Caco-2 (cell line): ENCODE results near the gene TCERG1. TPM values are rescaled to one million over a fixed set of nuclear protein-coding genes. Genes with fewer than 3 reads are reported as not detected.
A peak's percentile ranks its signal among the peaks of the same experiment; 100 is the strongest.

Source experiments
- BruUV-seq: library from RNA; stranded (reverse); fragments of 400-500 nt; replicated peaks from 2 replicates; lab custom pipeline; 2021; lab: Mats Ljungman, UMichigan
- CTCF ChIA-PET: fragments of 300-600 bp; sonication (Branson Sonifier 250); formaldehyde crosslinking; loops from one replicate; lab custom pipeline; 2022; ENCODE audit warnings: antibody characterized with exemption; lab: Charles Lee
- POLR2A ChIA-PET: fragments of 300-600 bp; sonication (Branson Sonifier 250); formaldehyde crosslinking; loops from one replicate; lab custom pipeline; 2022; ENCODE audit warnings: antibody characterized with exemption; lab: Charles Lee
- DNase-seq, 2 experiments: peaks; one replicate each; pipeline versions ENCODE4 v3.0.0 to v3.0.0-alpha.2; 2020 to 2022
- H3K27me3 ChIP-seq: replicated peaks from 2 replicates; pipeline ENCODE4 v1.6.0; 2011; ENCODE audit warnings: low read length; ENCODE audit not compliant: control insufficient read depth, insufficient read depth
- H3K36me3 ChIP-seq: 2 replicates; pipeline ENCODE4 v1.5.1; 2011; ENCODE audit warnings: low read length; ENCODE audit not compliant: control insufficient read depth, insufficient read depth
- H3K4me1 ChIP-seq: fragments of 250-450 bp; sonication (Bioruptor Pico); 2 replicates; pipeline ENCODE4 v1.5.1; 2020; ENCODE audit warnings: mild to moderate bottlenecking
- H3K4me3 ChIP-seq: 2 replicates; pipeline ENCODE4 v1.5.1; 2011; ENCODE audit warnings: low read depth, mild to moderate bottlenecking, control low read depth, low read length
- H3K9me3 ChIP-seq: fragments of 250-450 bp; sonication (Bioruptor Pico); 2 replicates; pipeline ENCODE4 v1.5.1; 2020; ENCODE audit warnings: mild to moderate bottlenecking, moderate library complexity
- H3K27ac Mint-ChIP-seq: one replicate; pipeline ENCODE4 v1.8.0; 2022; ENCODE audit warnings: mixed read lengths; ENCODE audit not compliant: unreplicated experiment
- H3K27me3 Mint-ChIP-seq: one replicate; pipeline ENCODE4 v1.8.0; 2022; ENCODE audit warnings: mixed read lengths; ENCODE audit not compliant: insufficient read depth, unreplicated experiment
- H3K36me3 Mint-ChIP-seq: one replicate; pipeline ENCODE4 v1.8.0; 2022; ENCODE audit warnings: mild to moderate bottlenecking, mixed read lengths; ENCODE audit not compliant: insufficient read depth, unreplicated experiment
- H3K4me1 Mint-ChIP-seq: one replicate; pipeline ENCODE4 v1.8.0; 2022; ENCODE audit warnings: low read depth, mixed read lengths; ENCODE audit not compliant: unreplicated experiment
- H3K4me3 Mint-ChIP-seq: one replicate; pipeline ENCODE4 v1.8.0; 2022; ENCODE audit warnings: mild to moderate bottlenecking, moderate library complexity, mixed read lengths; ENCODE audit not compliant: unreplicated experiment
- H3K9me3 Mint-ChIP-seq: one replicate; pipeline ENCODE4 v1.8.0; 2022; ENCODE audit warnings: mixed read lengths; ENCODE audit not compliant: unreplicated experiment
- intact Hi-C: fragments of 100-400 bp; cut with micrococcal nuclease; formaldehyde crosslinking; loops from one replicate; pipeline ENCODE4 v1.10.0; 2022; ENCODE audit not compliant: unreplicated experiment
- total RNA-seq: library from RNA; stranded (reverse); gene quantifications from 2 replicates; pipeline ENCODE4 v1.2.3, GENCODE V29; 2022
- TF ChIP-seq, protein P1 (sequence below), 2 experiments: fragments of 200-600 bp in 1 of 2; IDR thresholded peaks; 1 replicate in 1 of 2; 2 replicates in 1 of 2; pipeline versions ENCODE4 v1.5.1 to v1.8.0; 2011 to 2022; ENCODE audit warnings: antibody characterized with exemption in 1 of 2, control low read depth in 1 of 2, inconsistent platforms in 1 of 2, low read depth in 1 of 2, low read length in 1 of 2, mild to moderate bottlenecking in 1 of 2, moderate library complexity in 1 of 2; ENCODE audit not compliant: insufficient read depth in 1 of 2, severe bottlenecking in 1 of 2, unreplicated experiment in 1 of 2

The TCERG1 gene
- total RNA-seq, 1 experiment from 2014 or later, result 97.1 TPM

DNA sequence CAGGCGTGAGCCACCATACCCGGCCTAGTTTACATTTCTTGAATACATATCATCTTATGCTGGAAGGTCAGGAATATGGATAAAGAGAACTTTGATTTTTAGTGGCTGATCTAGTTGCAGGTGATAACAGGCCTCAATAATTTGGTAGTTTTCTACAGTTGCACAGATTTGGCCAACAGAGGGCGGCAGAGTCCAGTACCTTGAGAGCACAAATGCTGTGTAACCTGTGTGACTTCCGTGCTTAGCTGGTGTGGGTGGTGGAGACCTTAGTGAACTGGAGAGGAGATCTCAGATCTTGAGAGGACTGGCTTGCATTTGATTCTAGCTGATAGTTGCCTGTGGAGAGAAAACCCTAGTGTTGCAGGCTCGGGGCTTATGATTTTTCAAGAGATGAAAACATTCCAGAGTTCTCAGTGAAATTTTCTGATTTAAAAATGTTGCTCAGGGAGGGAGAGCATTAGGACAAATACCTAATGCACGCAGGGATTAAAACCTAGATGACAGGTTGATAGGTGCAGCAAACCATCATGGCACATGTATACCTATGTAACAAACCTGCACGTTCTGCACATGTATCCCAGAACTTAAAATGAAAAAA is 86.2 kb downstream of the TCERG1 start:
- Mint-ChIP-seq H3K4me3 (no peak overlapping the region), H3K27me3 (no peaks in the 10 kb centered on the region), H3K36me3 (no peaks in the 10 kb centered on the region), H3K9me3 (no peaks in the 10 kb centered on the region), H3K4me1 (no peaks in the 10 kb centered on the region), H3K27ac (no peak overlapping the region)
- Histone ChIP-seq H3K4me1 (no peaks in the 10 kb centered on the region), H3K36me3 (no peaks in the 10 kb centered on the region), H3K27me3 (no peaks in the 10 kb centered on the region), H3K9me3 (no peaks in the 10 kb centered on the region), H3K4me3 (no peak overlapping the region)
- ChIA-PET CTCF (interaction anchor here (0.6 to 1.6 kb wide), 18 partner anchors 9 to 1045 kb away, joined by 3 to 14 read pairs (median 4); no protein-coding TSS in a partner anchor), POLR2A (no interaction called here)
- BruUV-seq, result no TSS peak
- intact Hi-C loops, result loop anchor here (1.0 to 5.0 kb wide), 3 partner anchors 433 to 1044 kb away; no protein-coding TSS in a partner anchor
- DNase-seq, result peak; percentile 81 to 82
- TF ChIP-seq, protein P1, sequence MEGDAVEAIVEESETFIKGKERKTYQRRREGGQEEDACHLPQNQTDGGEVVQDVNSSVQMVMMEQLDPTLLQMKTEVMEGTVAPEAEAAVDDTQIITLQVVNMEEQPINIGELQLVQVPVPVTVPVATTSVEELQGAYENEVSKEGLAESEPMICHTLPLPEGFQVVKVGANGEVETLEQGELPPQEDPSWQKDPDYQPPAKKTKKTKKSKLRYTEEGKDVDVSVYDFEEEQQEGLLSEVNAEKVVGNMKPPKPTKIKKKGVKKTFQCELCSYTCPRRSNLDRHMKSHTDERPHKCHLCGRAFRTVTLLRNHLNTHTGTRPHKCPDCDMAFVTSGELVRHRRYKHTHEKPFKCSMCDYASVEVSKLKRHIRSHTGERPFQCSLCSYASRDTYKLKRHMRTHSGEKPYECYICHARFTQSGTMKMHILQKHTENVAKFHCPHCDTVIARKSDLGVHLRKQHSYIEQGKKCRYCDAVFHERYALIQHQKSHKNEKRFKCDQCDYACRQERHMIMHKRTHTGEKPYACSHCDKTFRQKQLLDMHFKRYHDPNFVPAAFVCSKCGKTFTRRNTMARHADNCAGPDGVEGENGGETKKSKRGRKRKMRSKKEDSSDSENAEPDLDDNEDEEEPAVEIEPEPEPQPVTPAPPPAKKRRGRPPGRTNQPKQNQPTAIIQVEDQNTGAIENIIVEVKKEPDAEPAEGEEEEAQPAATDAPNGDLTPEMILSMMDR (IDR thresholded peaks at IDR 0.05; ENCODE audit: insufficient read depth in 1 of 2, low read depth in 1 of 2, low read length in 1 of 2, severe bottlenecking in 1 of 2, unreplicated experiment in 1 of 2), result peak; percentile 86 to 90

DNA sequence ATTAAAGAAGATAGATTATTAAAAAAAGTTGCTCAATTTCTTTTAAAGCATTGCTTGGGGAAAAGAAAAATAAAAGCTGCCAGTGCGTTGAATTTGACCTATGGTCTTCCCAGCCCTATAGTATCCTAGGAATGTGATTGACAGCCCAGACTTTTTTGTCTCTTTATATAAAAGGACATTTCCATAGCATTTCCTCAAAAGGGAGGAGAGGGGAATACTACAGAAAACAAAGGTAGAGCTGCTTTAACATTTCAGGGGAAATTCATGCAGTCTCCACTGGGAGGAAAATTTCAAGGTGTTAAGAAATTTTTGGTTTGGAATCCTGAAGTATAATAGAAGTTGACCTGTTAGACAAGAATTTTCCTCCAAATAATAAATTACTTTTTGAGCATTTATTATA is 86.7 kb downstream of the TCERG1 start:
- Mint-ChIP-seq H3K9me3 (no peaks in the 10 kb centered on the region), H3K27ac (no peak overlapping the region), H3K27me3 (no peaks in the 10 kb centered on the region), H3K36me3 (no peaks in the 10 kb centered on the region), H3K4me3 (no peak overlapping the region), H3K4me1 (no peaks in the 10 kb centered on the region)
- DNase-seq, result no peak
- POLR2A ChIA-PET, result no interaction called here
- Histone ChIP-seq H3K36me3 (no peaks in the 10 kb centered on the region), H3K9me3 (no peaks in the 10 kb centered on the region), H3K4me3 (no peak overlapping the region), H3K4me1 (no peaks in the 10 kb centered on the region), H3K27me3 (no peaks in the 10 kb centered on the region)
- BruUV-seq, result no TSS peak
- intact Hi-C loops, result loop anchor here (1.0 to 5.0 kb wide), 3 partner anchors 432 to 1043 kb away; no protein-coding TSS in a partner anchor
- CTCF ChIA-PET, result interaction anchor here (0.6 to 1.6 kb wide), 18 partner anchors 8 to 1045 kb away, joined by 3 to 14 read pairs (median 4); no protein-coding TSS in a partner anchor
- TF ChIP-seq, protein P1 (IDR thresholded peaks at IDR 0.05; ENCODE audit: insufficient read depth in 1 of 2, low read depth in 1 of 2, low read length in 1 of 2, severe bottlenecking in 1 of 2, unreplicated experiment in 1 of 2), result no peak

DNA sequence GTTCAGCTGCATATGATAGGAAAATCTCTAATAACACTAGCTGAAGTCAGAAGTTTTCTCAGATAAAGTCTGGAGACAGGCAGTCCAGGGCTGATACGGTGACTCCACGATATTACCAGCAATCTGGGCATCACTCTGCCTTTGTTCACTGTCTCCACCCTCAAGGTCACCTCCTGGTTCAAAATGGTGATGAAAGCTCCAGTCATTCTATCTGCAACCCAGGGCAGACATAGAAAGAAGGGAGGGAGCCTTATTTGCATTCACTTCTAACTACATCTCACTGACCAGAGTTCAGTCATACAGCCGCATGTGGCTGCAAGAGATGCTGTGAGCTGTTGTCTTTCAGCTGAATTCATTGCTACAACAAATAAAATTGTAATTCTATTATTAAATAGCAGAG is 91.3 kb downstream of the TCERG1 start:
- CTCF ChIA-PET, result interaction anchor here (0.5 kb wide), 1 partner anchor 559 kb away, joined by 3 read pairs; no protein-coding TSS in a partner anchor
- no peaks in the 10 kb centered on the region for H3K27me3 Mint-ChIP-seq
- no TSS peak for BruUV-seq
- Histone ChIP-seq H3K4me3 (no peak overlapping the region), H3K36me3 (no peaks in the 10 kb centered on the region), H3K9me3 (no peaks in the 10 kb centered on the region), H3K27me3 (no peaks in the 10 kb centered on the region), H3K4me1 (no peaks in the 10 kb centered on the region; the same call in 1 of the 2 replicates)
- intact Hi-C loops, result no loop called here
- no peak for DNase-seq
- no peak overlapping the region for H3K27ac Mint-ChIP-seq
- POLR2A ChIA-PET, result no interaction called here
- no peaks in the 10 kb centered on the region for H3K9me3 Mint-ChIP-seq
- H3K36me3 Mint-ChIP-seq, result no peaks in the 10 kb centered on the region
- H3K4me1 Mint-ChIP-seq, result peaks cover 12% of the 10 kb centered on the region
- no peak overlapping the region for H3K4me3 Mint-ChIP-seq
- TF ChIP-seq, protein P1 (IDR thresholded peaks at IDR 0.05; ENCODE audit: insufficient read depth in 1 of 2, low read depth in 1 of 2, low read length in 1 of 2, severe bottlenecking in 1 of 2, unreplicated experiment in 1 of 2), result no peak
